HG02938 (cell line): ENCODE data around the gene RYR2.
A peak's percentile ranks its signal among the peaks of the same experiment; 100 is the strongest.
"Not testable (repeated sequence)": the region's sequence is repeated elsewhere in the genome, so short reads cannot be mapped to it uniquely, and the experiment has no call there.

Experiments
- ATAC-seq: cut with Tn5 transposase; IDR thresholded peaks from one replicate; pipeline ENCODE4 v1.9.1; 2021; ENCODE audit warnings: mild to moderate bottlenecking, moderate library complexity; ENCODE audit not compliant: unreplicated experiment

Gene RYR2

DNA sequence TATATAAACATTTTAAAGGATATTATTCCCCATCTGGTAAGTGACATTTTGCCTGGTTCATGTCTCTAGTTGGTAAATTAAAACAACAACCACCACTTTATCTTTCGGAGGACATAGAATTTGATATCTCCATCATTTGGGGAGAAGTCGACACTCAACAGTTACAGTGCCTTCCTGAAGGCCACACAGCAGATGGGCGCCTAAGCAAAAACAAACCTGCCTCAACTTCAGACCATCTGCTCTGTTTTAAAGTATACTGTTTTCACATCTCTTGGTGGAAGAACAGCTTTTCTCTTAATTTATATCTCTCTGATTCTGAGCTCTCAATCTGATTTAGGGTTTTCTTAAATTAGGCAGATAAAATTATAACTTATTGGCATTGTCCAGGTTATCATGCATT is 282.2 kb downstream of the RYR2 start:
- no peak for ATAC-seq

- ATAC-seq, result no peak
Observed at GRCh38 chr1:237327061-237327460, 285.1 kb downstream of the RYR2 start.

DNA sequence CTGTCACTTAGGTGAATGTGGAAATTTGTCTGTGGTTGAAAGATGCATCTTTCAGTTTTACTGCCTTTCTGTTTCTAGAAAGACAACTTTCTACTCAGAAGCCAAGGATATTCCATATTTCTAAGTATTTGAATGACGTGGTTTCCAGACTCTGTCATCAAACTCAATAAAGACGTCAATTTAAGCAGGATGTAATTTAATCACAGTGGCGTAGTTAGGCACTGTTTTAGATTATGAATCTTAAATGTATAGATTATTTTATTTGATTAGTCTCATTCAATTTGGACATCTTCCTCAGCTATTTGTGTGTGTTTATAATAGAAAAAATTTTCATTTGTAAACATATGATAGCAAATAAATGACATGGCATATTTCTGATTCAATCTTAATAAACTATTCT is 298.9 kb downstream of the RYR2 start:
- no peak for ATAC-seq

GRCh38 chr1:237341391-237341790 is 299.4 kb downstream of the RYR2 start:
- ATAC-seq, result no peak

DNA sequence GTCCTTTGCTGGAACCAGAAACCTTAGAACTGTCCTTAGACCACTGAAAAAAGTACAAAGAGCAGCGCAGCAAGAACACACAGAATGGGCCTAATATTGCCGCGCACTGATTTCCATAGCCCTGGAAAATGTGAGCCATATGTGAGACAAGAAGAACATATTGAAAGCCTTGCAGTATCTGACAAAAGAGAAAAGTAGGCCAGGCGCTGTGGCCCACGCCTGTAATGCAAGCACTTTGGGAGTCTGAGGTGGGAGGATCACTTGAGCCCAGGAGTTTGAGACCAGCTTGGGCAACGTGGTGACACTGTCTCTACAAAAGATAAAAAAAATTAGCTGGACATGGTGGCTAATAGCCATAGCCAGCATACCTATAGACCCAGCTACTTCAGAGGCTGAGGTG is 300.7 kb downstream of the RYR2 start:
- no peak for ATAC-seq

GRCh38 chr1:237352747-237353146 is 310.8 kb downstream of the RYR2 start:
- ATAC-seq, result no peak

DNA sequence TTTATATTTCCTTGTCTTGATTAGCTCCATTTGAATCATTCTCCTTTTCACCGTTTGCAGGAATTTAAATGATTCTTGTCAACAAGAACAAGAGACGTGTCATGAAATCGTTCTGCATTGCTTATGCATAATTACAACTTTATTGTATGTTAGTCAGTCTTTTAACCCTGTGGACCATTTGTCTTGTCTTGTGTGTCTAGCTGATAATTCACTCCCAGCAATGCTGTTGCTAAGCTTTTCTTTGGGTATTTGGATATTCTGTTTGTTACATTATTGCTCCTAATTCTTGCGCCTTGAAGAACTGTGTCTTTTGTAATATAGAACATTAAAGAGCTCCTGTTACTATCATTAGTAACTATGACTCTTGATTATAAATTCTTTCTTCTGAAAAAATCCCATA is 311.9 kb downstream of the RYR2 start:
- ATAC-seq, result no peak

GRCh38 chr1:237355022-237355421 is 313.0 kb downstream of the RYR2 start:
- ATAC-seq, result no peak

DNA sequence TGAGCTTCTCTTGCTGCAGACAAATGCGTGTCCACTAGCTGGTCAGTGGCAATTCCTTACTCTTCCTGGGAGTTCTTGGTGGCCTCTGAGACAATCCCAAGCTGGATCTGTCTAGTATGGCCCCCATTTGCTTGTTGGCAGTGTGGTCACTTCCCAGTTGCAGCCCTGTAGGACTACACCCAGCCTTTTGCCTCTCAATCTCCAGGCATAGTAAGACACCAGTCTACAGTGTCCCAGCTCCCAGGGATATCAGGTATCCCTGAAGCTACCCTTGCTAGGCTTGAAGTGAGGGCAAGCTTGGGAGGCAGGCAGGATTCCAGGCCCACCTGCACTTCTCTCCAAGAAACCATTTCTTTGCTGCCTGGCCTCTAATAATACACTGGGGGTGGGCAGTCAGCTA is 316.6 kb downstream of the RYR2 start:
- no peak for ATAC-seq

DNA sequence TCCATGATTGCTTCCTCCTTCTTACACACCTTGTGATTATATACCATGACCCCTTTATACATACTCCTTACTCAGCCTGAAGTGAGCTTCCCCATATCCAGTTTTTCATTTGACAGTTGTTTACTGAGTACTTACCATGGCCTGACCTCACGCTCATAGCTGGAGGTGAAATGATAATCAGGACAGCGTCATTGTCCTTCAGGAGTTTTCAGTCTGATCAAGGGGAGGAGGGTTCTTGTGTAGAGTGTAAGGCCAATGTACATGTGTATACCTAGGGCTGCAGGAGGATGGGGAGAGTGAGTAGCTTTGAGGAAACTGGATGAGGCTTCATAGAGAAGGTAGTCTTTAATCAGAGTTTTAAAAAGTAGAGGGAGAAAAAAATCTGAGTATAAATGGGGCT is 325.8 kb downstream of the RYR2 start:
- ATAC-seq, result no peak

DNA sequence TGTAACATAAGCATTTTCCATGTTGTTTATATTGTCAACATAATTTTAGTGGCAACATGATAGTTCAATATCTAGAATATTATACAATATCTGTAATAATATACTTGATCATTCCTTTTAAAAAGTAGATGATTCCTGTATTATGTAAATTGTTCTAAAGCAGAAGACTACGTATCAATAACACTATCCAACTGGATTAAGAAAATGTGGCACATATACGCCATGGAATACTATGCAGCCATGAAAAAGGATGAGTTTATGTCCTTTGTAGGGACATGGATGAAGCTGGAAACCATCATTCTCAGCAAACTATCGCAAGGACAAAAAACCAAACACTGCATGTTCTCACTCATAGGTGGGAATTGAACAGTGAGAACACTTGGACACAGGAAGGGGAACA is 329.5 kb downstream of the RYR2 start:
- ATAC-seq, result not testable (repeated sequence)

DNA sequence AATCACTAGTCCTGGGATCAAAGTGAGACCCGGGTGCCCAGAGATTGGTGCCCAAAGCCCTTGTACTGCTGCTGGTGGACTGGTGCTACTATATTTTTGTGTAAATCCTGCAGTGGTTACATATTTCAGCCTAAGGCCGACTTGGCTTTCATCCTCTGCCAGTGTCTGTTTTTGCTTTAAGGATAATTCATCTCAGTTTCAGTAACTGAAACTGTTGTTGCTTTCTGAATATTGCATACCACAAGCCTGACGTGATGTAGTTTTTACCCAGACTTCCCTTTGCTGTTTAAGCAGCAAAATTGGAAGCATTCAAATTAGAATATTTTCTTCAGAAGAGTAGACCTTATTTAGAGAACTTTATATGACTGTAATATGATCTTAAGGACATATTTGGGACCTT is 341.8 kb downstream of the RYR2 start:
- no peak for ATAC-seq

DNA sequence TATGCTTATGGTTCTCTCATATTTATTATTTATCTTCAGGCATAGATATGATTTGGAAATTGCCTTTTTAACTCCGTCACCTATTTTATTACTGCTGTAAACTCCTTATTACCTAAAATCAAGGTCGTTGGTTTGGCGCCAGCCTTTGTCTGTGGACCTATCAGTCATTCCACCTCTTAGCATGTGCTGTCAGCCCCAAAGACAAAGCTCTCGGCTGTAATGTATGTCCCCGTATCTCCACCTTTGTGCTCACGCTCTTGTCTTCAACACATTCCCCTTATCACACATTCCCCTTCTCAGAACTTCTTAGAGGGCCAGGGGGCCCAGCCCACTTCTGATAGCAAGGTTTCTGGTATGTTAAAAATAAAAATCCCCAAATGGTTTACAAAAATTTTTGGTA is 342.2 kb downstream of the RYR2 start:
- no peak for ATAC-seq

GRCh38 chr1:237386362-237387143 is 344.6 kb downstream of the RYR2 start:
- ATAC-seq, result no peak

- ATAC-seq, result no peak
Observed at GRCh38 chr1:237387144-237387505, 345.1 kb downstream of the RYR2 start.

GRCh38 chr1:237390823-237391222 is 348.8 kb downstream of the RYR2 start:
- no peak for ATAC-seq

GRCh38 chr1:237393632-237394031 is 351.6 kb downstream of the RYR2 start:
- ATAC-seq, result no peak

DNA sequence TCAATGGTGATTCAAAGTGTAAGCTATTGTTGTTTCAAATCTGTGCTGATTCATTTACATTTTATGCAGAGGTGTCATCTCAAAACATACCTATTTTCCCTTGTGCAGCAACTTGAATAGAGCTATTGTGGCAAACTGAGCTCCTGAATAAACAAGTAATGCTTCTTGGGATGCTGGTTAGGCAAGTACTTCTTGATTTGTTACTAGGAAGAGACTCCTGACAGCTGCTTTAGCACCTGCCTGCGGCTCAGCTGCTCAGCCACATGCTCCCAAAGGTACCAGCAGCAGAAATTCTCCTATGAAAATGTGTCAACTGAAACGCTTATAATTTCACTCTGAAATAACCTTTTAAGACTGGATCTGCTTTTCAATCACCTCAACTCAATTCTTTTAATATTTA is 352.3 kb downstream of the RYR2 start:
- no peak for ATAC-seq

DNA sequence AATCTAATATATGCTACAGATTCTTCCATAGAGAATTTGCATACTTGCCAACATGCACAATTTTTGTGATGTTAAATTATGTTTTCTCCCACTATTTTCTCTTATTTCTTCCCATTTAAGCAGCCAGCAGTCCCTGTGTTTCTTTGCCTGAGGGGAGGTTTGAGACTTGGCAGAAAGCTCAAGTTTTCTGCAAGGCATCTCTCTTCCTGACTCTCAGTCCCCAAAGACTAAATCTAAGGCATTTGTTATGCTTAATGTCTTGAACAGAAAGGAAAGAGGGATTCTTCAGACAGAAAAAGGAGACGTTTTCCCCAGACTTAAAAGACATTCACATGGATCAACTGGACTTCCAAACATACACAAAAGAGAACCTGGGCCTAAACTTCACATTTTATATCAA is 354.4 kb downstream of the RYR2 start:
- no peak for ATAC-seq

DNA sequence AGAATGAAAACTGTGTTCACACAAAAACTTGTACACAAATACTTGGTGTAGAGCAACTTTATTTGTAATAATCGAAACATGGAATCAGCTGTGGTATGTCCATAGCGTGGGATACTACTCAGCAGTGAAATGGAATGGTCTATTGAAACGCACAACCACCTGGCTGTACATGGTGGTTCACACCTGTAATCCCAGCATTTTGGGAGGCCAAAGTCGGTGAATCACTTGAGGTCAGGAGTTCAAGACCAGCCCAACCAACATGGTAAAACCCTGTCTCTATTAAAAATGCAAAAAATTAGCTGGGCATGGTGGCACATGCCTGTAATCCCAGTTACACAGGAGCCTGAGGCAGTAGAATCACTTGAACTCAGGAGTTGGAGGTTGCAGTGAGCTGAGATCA is 356.8 kb downstream of the RYR2 start:
- no peak for ATAC-seq

- no peak for ATAC-seq
Observed at GRCh38 chr1:237405912-237406311, 363.9 kb downstream of the RYR2 start.

DNA sequence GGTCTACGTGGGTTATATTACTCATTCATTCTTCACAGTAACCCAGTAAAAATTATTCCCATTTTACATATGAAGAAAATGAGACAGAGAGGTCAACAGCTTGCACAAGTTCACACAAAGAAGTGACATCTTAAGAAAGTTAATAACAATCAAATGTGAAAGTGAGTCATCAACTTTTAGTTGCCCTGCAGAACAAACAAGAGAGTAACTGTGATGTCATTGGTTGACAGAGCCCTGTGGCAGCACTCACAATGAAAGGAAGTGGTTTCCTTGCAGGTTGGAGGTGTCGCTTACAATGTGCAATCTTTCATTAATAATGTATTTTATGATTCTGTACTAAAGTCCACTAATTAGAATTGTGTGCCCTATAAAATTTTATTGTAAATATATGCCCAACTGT is 369.6 kb downstream of the RYR2 start:
- peak; percentile 65 for ATAC-seq

GRCh38 chr1:237416924-237417655 is 375.1 kb downstream of the RYR2 start:
- no peak for ATAC-seq
